AG09309 (cell line): ENCODE data around the gene FBXW7.

Experiments
- DNase-seq: peaks from one replicate; pipeline ENCODE4 v3.0.0-alpha.2; 2010; ENCODE audit warnings: low read depth
- H3K4me3 ChIP-seq: 2 replicates; pipeline ENCODE4 v1.5.1; 2011; ENCODE audit warnings: mild to moderate bottlenecking, low read depth, low read length, moderate library complexity; ENCODE audit not compliant: control insufficient read depth
- TF ChIP-seq, protein P1 (sequence below): IDR thresholded peaks from 2 replicates; pipeline ENCODE4 v1.5.1; 2011; ENCODE audit warnings: mild to moderate bottlenecking, low read depth, low read length, inconsistent platforms; ENCODE audit not compliant: insufficient read depth, control insufficient read depth; ENCODE audit errors: missing control alignments

FBXW7 gene

DNA sequence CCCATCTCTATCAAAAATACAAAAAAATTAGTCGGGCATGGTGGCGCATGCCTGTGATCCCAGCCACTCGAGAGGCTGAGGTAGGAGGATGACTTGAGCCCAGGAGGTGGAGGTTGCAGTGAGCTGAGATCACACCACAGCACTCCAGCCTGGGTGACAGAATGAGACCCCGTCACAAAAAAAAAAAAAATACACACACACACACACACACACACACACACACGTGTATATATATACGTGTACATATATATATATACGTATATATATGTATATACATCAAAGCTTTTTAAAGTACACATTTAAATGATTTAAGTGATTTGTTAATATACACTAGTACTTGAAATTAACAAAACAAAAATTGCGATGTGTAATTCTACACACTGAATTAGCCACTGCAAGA, 6.0 kb downstream of the FBXW7 start:
- H3K4me3 ChIP-seq, result no peak overlapping the region
- TF ChIP-seq, protein P1, sequence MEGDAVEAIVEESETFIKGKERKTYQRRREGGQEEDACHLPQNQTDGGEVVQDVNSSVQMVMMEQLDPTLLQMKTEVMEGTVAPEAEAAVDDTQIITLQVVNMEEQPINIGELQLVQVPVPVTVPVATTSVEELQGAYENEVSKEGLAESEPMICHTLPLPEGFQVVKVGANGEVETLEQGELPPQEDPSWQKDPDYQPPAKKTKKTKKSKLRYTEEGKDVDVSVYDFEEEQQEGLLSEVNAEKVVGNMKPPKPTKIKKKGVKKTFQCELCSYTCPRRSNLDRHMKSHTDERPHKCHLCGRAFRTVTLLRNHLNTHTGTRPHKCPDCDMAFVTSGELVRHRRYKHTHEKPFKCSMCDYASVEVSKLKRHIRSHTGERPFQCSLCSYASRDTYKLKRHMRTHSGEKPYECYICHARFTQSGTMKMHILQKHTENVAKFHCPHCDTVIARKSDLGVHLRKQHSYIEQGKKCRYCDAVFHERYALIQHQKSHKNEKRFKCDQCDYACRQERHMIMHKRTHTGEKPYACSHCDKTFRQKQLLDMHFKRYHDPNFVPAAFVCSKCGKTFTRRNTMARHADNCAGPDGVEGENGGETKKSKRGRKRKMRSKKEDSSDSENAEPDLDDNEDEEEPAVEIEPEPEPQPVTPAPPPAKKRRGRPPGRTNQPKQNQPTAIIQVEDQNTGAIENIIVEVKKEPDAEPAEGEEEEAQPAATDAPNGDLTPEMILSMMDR, result no peak
- no peak for DNase-seq

DNA sequence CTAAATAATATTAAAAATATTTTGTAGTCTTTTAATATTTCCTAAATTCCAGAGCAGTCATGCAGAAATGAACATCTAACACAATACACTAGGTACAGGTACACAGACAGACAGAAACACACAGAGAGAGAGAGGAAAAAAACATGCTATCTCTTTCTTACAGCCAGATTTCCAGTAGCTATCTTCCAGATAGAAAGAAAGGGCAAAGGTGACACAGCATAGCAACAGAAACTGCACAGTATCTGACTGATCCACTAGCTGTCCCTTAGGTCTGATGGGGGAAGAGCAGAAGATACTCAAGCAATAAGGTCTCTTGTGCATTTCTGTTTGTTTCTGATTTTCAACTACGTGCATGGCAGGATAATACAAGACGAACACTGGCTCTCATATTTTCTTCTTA, 7.8 kb downstream of the FBXW7 start:
- TF ChIP-seq, protein P1, result no peak
- H3K4me3 ChIP-seq, result no peak overlapping the region
- no peak for DNase-seq

DNA sequence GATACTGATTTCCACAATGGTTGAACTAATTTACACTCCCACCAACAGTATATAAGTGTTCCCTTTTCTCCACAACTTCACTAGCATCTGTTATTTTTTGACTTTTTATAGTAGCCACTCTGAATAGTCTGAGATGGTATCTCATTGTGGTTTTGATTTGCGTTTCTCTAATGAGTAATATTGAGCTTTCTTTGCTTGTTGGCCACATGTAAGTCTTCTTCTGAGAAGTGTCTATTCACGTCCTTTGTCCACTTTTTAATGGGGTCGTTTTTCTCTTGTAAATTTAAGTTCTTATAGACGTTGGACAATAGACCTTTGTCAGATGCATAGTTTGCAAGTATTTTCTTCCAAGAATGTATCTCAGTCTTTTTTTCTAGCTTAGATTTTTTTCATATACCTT, 10.0 kb downstream of the FBXW7 start:
- TF ChIP-seq, protein P1, result no peak
- DNase-seq, result no peak
- no peak overlapping the region for H3K4me3 ChIP-seq

DNA sequence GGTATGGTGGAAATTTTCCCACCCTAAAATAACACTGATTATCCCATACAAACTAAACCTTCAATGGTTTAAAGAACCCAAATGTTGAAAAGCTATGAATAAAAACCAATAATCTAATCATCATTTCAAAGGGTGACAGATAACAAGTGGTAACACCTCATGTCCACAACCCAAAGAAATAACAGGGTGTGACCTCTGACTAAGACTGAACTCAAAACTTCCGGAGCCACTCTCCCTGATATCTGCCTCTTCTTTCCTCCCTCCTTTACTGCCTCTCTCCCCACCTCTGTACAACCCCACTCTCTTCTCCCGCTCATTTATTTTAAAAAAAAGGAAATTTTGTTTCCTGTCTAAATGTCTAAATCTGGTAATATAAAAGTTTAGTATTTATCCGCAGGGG, 11.5 kb downstream of the FBXW7 start:
- no peak for DNase-seq

DNA sequence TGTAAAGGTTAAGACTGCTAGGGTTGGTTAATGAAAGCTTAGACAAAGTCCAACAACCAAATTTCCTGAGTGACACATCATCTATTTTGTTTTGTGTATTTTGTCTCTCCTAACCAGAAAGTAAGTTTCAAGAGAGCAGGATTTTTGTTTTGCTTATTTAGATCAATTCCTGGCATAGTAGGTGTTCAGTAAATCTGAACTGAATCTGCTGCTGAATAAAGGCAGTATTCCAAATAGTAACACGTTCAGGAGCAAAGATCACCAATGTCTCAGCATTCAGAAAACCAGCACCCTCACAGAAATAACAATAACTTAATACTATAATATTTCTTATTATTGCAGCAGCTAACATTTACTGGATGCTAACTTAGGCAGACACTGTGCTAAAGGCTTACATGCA, 12.2 kb downstream of the FBXW7 start:
- no peak overlapping the region for H3K4me3 ChIP-seq
- no peak for DNase-seq
- TF ChIP-seq, protein P1, result no peak

More for the DNA sequence above, 11.5 kb downstream of the FBXW7 start:
- no peak overlapping the region for H3K4me3 ChIP-seq
- TF ChIP-seq, protein P1, result no peak

DNA sequence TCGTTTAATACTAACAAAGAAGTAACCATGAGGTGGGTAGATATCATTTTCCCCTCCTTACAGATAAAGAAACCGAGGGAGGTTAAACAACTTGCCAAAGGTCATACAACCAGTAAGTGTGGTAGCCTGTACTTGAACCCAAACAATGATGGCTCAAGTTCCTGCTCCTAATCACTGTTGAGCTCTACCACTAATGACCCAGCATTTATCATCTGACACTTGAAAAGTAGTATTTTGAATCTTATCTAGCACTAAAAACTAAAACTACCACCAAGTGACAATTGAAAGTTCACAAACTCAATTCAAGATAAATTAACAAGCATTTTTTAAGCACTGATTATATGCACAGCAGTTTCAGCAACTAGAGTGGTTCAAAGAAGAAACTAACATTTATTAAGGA, 13.1 kb downstream of the FBXW7 start:
- TF ChIP-seq, protein P1, result no peak
- DNase-seq, result no peak
- H3K4me3 ChIP-seq, result no peak overlapping the region

DNA sequence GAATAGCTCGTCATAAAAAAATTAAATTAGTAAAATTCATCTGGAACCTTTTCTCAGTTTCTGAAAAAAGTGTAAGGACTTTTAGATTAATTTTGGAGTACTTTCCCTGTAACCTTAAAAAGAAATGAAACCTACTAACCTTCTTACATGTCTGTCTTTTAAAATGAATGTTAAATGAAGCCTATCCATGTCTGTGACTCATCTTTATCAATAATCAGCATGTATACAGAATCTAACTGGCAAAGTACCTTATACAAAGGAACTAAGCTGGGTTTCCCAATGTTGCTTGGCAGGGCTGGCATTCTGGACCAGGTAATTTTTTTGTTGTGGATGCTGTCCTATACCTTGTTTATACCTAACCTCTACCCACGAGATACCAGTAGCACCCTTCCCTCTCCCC, 13.6 kb downstream of the FBXW7 start:
- no peak overlapping the region for H3K4me3 ChIP-seq
- DNase-seq, result no peak
- TF ChIP-seq, protein P1, result no peak
